Gastroesophageal sphincter (tissue), 4 donors: ENCODE results near the gene OAS2. TPM values are rescaled to one million over a fixed set of nuclear protein-coding genes. Genes with fewer than 3 reads are reported as not detected.
A peak's percentile ranks its signal among the peaks of the same experiment; 100 is the strongest.

ENCODE experiments used
- ATAC-seq: fragments of 150-250 bp; one replicate; pipeline ENCODE4 v1.9.1; 2016; ENCODE audit warnings: mild to moderate bottlenecking, moderate library complexity
- H3K27ac ChIP-seq, 4 donors: fragments of 200-600 bp; sonication (generic) in 3 of 4; 1 replicate in 3 of 4; 2 replicates in 1 of 4; pipeline ENCODE4 v1.5.1; 2016 to 2019
- H3K27me3 ChIP-seq: fragments of 200-600 bp; sonication (generic); one replicate; pipeline ENCODE4 v1.5.1; 2019
- H3K36me3 ChIP-seq, 2 donors: fragments of 200-600 bp; sonication (generic); one replicate each; pipeline ENCODE4 v1.5.1; 2019; ENCODE audit warnings: control low read depth in 1 of 2
- H3K4me1 ChIP-seq, 3 donors: fragments of 200-600 bp; sonication (generic); 1 replicate in 2 of 3; 2 replicates in 1 of 3; pipeline ENCODE4 v1.5.1; 2016 to 2019; ENCODE audit warnings: control low read depth in 2 of 3
- H3K4me3 ChIP-seq, 2 donors: fragments of 200-600 bp; sonication (generic); one replicate each; pipeline ENCODE4 v1.5.1; 2019; ENCODE audit warnings: mild to moderate bottlenecking in 1 of 2, moderate library complexity in 1 of 2
- H3K9me3 ChIP-seq, 3 donors: fragments of 200-600 bp; sonication (generic); one replicate each; pipeline ENCODE4 v1.5.1; 2017 to 2019; ENCODE audit warnings: control low read depth in 2 of 3
- EP300 ChIP-seq: sonication (generic); formaldehyde crosslinking; IDR thresholded peaks from one replicate; pipeline ENCODE4 v1.6.1; 2017; ENCODE audit warnings: antibody characterized with exemption, mild to moderate bottlenecking
- POLR2A ChIP-seq, 2 donors: fragments of 450-650 bp; IDR thresholded peaks; one replicate each; pipeline ENCODE4 v1.6.1; 2017; ENCODE audit warnings: antibody characterized with exemption in 2 of 2, mild to moderate bottlenecking in 2 of 2, moderate library complexity in 1 of 2
- POLR2AphosphoS5 ChIP-seq: sonication (generic); formaldehyde crosslinking; IDR thresholded peaks from one replicate; pipeline ENCODE4 v1.6.1; 2017; ENCODE audit warnings: antibody characterized with exemption
- WGBS, 2 donors: methylation state at CpG; one replicate each; pipeline ENCODE4 v1.1.5; 2018; ENCODE audit warnings: low coverage in 1 of 2; 5-methylcytosine and 5-hydroxymethylcytosine counted together
- total RNA-seq, 4 donors: library from RNA; depleted of rRNA; stranded (reverse); fragments of >200 nt; gene quantifications; one replicate each; pipeline ENCODE4 v1.1.0, GENCODE V29; 2016
- TF ChIP-seq, protein P1 (sequence below), 4 experiments: fragments of 200-600 bp in 2 of 4; fragments of 450-650 bp in 2 of 4; sonication (generic) in 1 of 4; IDR thresholded peaks; one replicate each; pipeline ENCODE4 v1.5.1; 2017 to 2019; ENCODE audit warnings: antibody characterized with exemption in 4 of 4, mild to moderate bottlenecking in 2 of 4, moderate library complexity in 2 of 4

OAS2 gene
- total RNA-seq, 4 donors from 2014 or later = 6.5 to 10.0 (median 7.5) TPM

DNA sequence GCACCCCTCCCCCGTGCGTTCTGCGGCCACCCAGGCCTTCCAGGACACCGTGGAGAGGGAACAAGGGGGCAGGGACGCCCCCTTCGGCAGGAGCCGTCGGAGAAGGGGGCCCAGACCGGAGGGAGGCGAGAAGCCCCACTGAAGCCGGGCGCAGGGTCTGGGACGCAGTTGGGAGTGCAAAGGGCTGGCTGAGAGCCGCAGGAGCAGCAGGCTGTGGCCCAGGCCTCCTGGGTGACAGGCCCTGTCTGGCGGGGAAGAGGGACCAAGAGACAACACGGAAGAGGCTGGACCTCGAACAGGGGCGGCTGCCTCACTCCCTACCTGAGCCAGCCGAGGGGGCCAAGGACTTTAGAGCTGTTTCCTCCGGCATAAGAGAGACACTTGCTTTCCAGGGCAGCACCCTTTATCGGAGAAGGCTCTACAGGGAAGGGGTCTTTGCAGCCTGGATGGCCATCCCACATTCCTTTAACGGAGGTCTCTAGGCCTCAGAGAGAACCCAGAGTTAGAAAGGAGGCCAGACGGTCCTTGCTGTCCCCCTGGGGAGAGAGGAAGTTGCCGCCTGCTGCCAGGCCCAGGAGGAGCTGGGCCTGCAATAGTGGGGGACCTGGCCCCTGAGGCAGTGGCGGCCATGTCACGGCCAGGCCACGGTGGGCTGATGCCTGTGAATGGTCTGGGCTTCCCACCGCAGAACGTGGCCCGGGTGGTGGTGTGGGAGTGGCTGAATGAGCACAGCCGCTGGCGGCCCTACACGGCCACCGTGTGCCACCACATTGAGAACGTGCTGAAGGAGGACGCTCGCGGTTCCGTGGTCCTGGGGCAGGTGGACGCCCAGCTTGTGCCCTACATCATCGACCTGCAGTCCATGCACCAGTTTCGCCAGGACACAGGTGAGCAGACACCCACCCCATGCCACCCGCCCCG, 79.5 kb downstream of the OAS2 start:
- peak overlapping the region in 1 of 4 donors; percentile 67 for H3K27ac ChIP-seq
- ATAC-seq = no peak
- no peaks in the 10 kb centered on the region for H3K36me3 ChIP-seq
- TF ChIP-seq POLR2A (IDR thresholded peaks at IDR 0.05) (no peak), EP300 (no peak), POLR2AphosphoS5 (no peak)
- TF ChIP-seq, protein P1, sequence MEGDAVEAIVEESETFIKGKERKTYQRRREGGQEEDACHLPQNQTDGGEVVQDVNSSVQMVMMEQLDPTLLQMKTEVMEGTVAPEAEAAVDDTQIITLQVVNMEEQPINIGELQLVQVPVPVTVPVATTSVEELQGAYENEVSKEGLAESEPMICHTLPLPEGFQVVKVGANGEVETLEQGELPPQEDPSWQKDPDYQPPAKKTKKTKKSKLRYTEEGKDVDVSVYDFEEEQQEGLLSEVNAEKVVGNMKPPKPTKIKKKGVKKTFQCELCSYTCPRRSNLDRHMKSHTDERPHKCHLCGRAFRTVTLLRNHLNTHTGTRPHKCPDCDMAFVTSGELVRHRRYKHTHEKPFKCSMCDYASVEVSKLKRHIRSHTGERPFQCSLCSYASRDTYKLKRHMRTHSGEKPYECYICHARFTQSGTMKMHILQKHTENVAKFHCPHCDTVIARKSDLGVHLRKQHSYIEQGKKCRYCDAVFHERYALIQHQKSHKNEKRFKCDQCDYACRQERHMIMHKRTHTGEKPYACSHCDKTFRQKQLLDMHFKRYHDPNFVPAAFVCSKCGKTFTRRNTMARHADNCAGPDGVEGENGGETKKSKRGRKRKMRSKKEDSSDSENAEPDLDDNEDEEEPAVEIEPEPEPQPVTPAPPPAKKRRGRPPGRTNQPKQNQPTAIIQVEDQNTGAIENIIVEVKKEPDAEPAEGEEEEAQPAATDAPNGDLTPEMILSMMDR (IDR thresholded peaks at IDR 0.05) = no peak
- peak overlapping the region in 1 of 2 donors; percentile 56 for H3K4me3 ChIP-seq
- H3K4me1 ChIP-seq = peaks cover 0 to 13% (median 10%) of the 10 kb centered on the region in 3 donors
- peaks cover 95% of the 10 kb centered on the region for H3K27me3 ChIP-seq
- 67 to 97% methylated on average over 1 to 7 of the region's 44 CpGs for WGBS, 2 donors
- H3K9me3 ChIP-seq = no peaks in the 10 kb centered on the region

DNA sequence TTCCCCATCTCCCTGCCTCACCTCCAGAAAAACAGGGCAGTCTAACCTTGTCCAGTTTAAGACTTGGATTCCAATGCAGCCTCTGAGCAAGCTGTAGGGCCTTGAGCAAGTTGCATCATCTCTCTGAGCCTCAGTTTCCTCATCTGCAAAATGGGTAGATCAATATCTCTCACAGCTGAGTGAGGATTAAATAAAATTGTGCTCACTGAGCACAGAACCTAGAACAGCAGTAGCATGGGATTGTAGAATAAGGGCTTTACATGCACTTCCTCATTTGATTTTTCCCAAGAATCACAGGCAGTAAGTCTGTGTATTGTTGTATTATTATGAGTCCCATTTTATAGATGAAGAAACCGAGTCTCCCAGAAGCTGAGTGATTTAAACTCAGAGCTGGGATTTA, 80.2 kb downstream of the OAS2 start:
- Histone ChIP-seq H3K4me1 (peaks cover 0 to 13% (median 10%) of the 10 kb centered on the region in 3 donors), H3K36me3 (no peaks in the 10 kb centered on the region), H3K4me3 (no peak overlapping the region), H3K27ac (no peak overlapping the region), H3K9me3 (no peaks in the 10 kb centered on the region), H3K27me3 (peaks cover 95% of the 10 kb centered on the region)
- WGBS, 2 donors = 100% methylated on average over 1 of the region's 1 CpG
- ATAC-seq = no peak
- TF ChIP-seq, protein P1 (IDR thresholded peaks at IDR 0.05) = no peak
- TF ChIP-seq EP300 (no peak), POLR2A (IDR thresholded peaks at IDR 0.05) (no peak), POLR2AphosphoS5 (no peak)

DNA sequence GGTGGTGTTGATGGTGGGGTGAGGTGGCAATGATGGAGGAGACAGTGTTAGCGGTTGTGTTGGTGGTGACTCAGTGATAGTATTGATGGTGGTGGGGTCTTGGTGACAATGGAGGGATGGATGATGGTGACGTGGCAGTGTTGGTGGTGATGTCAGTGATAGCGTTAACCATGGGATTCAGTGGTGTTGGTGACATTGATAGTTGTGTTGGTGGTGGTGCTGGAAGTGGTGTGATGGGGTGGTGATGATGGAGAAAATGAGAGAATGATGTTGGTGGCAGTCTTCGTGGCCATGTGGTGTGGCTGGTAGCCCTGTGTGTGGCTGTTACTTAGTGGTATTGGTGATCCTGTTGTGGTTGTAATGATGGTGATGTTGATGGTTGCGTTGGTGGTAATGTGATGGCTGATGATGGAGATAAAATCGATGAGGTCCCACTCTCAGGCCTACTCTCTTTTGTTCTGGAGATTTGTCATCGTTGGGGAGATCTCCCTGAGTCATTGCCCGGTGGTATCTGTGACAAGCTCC, 80.8 kb downstream of the OAS2 start:
- no peak overlapping the region for H3K27ac ChIP-seq
- H3K36me3 ChIP-seq = no peaks in the 10 kb centered on the region
- TF ChIP-seq EP300 (no peak), POLR2A (IDR thresholded peaks at IDR 0.05) (no peak), POLR2AphosphoS5 (no peak)
- TF ChIP-seq, protein P1 (IDR thresholded peaks at IDR 0.05) = no peak
- WGBS, 2 donors = 89 to 93% methylated on average over 5 to 8 of the region's 8 CpGs
- H3K9me3 ChIP-seq = no peaks in the 10 kb centered on the region
- no peak for ATAC-seq
- H3K4me3 ChIP-seq = no peak overlapping the region
- H3K4me1 ChIP-seq = peaks cover 0 to 13% (median 10%) of the 10 kb centered on the region in 3 donors
- peaks cover 96% of the 10 kb centered on the region for H3K27me3 ChIP-seq

DNA sequence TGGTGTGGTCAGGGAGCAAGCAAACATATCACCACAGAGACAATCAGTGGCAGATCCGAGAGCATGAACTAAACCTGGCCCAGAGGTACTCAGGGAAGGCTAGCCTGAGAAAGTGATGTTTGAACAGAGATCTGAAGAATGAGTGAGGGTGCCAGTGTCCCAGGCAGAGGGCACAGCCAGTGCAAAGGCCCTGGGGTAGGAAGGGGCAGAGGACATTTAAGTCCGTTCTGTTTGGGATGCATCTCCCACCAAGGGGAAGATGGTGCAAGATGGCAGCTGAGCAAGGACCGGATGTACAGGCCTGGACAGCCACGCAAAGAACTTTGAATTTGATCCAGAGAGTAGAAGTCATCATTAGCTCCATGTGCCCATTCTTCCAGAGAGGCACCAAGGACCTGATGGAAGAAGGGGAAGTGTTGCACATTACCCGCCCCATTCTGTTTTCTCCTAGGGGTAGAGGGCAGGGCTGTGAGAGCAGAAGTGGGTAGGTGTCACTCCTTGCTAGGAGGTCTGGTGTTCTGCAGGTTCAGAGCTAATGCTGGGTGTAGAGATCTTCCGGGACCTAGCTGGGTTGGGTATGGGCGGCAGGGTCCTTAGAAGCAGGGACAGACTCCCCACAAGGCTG, 82.1 kb downstream of the OAS2 start:
- TF ChIP-seq, protein P1 (IDR thresholded peaks at IDR 0.05) = no peak
- no peak for TF ChIP-seq EP300
- no peak for TF ChIP-seq POLR2A (IDR thresholded peaks at IDR 0.05)
- TF ChIP-seq POLR2AphosphoS5 = no peak
- ATAC-seq = no peak
- no peaks in the 10 kb centered on the region for H3K9me3 ChIP-seq
- 62 to 83% methylated on average over 2 to 3 of the region's 7 CpGs for WGBS, 2 donors
- peaks cover 0 to 13% (median 10%) of the 10 kb centered on the region in 3 donors for H3K4me1 ChIP-seq
- H3K27me3 ChIP-seq = peaks cover 96% of the 10 kb centered on the region
- no peak overlapping the region for H3K4me3 ChIP-seq
- H3K27ac ChIP-seq = no peak overlapping the region
- H3K36me3 ChIP-seq = no peaks in the 10 kb centered on the region
